Stomach (tissue), 4 donors: ENCODE data around the gene ZBED4.

ENCODE experiments used
- CTCF ChIP-seq, 7 experiments: fragments of 450-650 bp in 4 of 7; fragments of 200-600 bp in 3 of 7; sonication (generic) in 3 of 7; IDR thresholded peaks; one replicate each; pipeline ENCODE4 v1.5.1; 2016 to 2019; ENCODE audit warnings: antibody characterized with exemption in 7 of 7, control low read depth in 2 of 7, mild to moderate bottlenecking in 1 of 7
- POLR2A ChIP-seq, 4 donors: fragments of 450-650 bp; IDR thresholded peaks; one replicate each; pipeline ENCODE4 v1.6.1; 2016; ENCODE audit warnings: antibody characterized with exemption in 4 of 4, control low read depth in 2 of 4, mild to moderate bottlenecking in 1 of 4, moderate library complexity in 1 of 4

DNA sequence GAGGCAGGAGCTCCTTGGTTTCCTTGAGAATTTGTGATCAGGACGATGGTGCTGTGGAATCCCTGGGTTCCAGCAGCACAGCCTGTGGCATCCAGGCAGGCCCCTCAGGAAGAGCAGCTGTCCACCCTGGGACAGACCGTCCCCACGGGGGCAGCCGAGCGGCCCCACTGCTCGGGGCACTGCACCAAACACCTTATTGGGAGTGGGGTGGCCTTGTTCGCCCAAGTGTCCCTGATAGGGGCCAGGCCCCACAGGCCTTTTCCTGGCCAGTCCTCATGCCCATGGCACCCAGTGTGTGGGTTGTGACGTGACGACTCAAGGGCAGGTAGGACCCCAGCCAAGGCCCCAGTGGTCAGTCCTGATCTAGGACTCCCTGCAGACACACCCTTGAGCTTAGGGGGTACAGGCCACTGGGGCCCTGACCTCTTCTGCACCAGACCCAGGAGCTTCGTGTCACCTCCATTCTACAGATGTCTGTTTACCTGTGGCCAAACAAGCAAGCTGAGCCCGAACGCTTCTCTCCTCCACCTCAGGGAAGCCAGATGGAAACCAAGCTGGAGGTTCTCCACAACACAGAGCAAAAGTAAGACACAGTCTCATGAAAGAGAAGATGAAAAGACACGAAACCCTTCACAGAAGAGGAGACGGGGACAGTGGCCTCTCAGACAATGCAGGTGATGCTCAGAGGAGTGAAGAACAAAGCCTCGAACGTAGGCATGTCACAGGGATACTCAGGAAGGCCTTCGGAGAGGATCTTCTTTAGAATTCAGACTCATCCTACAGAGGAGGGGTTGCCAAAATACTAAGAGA lies 24.4 kb upstream of the ZBED4 start:
- no peak for TF ChIP-seq CTCF (IDR thresholded peaks at IDR 0.05)
- no peak for TF ChIP-seq POLR2A (IDR thresholded peaks at IDR 0.05)
